ENCODE results near the gene NHS.

DNA sequence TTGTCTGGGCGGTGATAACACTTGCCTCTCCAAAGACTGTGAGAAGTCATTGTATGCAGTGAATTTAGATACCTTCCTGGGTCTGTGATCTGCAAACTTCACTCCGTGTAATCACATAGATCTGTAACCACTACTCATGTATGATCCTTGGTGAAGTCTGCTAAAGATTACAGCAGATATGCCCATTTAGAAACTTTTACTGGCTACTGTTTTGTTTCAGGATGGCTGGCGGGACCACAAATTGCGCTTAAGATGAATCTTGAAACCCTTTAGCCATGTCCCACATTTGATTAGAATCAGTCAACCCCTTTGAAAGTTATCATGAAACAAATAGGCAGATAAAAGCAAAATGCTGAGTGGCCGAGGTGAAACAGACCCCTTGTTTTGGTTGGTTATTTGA, 235.8 kb downstream of the NHS start:
- TF ChIP-seq ZNF230 (CRISPR knock-in tag; IDR thresholded peaks at IDR 0.05) (no peak), REXO4 (CRISPR knock-in tag; IDR thresholded peaks at IDR 0.05; ENCODE audit: borderline replicate concordance) (no peak), NR2C2 (CRISPR knock-in tag; IDR thresholded peaks at IDR 0.05; ENCODE audit: borderline replicate concordance) (no peak), EP300 (IDR thresholded peaks at IDR 0.05; ENCODE audit: low read depth in 2 of 2, low read length in 2 of 2) (no peak), EP300 (CRISPR knock-in tag; IDR thresholded peaks at IDR 0.05; ENCODE audit: borderline replicate concordance) (no peak), JUNB (CRISPR knock-in tag; IDR thresholded peaks at IDR 0.05; ENCODE audit: borderline replicate concordance) (no peak), ZNF124 (CRISPR knock-in tag; IDR thresholded peaks at IDR 0.05) (no peak), ATRX (CRISPR knock-in tag; IDR thresholded peaks at IDR 0.05; ENCODE audit: borderline replicate concordance) (no peak), KDM1A (CRISPR knock-in tag; IDR thresholded peaks at IDR 0.05) (no peak), TSC22D2 (CRISPR knock-in tag; IDR thresholded peaks at IDR 0.05; ENCODE audit: borderline replicate concordance) (no peak)
- TF ChIP-seq, protein P1, sequence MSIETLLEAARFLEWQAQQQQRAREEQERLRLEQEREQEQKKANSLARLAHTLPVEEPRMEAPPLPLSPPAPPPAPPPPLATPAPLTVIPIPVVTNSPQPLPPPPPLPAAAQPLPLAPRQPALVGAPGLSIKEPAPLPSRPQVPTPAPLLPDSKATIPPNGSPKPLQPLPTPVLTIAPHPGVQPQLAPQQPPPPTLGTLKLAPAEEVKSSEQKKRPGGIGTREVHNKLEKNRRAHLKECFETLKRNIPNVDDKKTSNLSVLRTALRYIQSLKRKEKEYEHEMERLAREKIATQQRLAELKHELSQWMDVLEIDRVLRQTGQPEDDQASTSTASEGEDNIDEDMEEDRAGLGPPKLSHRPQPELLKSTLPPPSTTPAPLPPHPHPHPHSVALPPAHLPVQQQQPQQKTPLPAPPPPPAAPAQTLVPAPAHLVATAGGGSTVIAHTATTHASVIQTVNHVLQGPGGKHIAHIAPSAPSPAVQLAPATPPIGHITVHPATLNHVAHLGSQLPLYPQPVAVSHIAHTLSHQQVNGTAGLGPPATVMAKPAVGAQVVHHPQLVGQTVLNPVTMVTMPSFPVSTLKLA (IDR thresholded peaks at IDR 0.05) = no peak
- TF ChIP-seq, protein P2, sequence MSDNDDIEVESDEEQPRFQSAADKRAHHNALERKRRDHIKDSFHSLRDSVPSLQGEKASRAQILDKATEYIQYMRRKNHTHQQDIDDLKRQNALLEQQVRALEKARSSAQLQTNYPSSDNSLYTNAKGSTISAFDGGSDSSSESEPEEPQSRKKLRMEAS (IDR thresholded peaks at IDR 0.05) = no peak
- TF ChIP-seq, protein P3, sequence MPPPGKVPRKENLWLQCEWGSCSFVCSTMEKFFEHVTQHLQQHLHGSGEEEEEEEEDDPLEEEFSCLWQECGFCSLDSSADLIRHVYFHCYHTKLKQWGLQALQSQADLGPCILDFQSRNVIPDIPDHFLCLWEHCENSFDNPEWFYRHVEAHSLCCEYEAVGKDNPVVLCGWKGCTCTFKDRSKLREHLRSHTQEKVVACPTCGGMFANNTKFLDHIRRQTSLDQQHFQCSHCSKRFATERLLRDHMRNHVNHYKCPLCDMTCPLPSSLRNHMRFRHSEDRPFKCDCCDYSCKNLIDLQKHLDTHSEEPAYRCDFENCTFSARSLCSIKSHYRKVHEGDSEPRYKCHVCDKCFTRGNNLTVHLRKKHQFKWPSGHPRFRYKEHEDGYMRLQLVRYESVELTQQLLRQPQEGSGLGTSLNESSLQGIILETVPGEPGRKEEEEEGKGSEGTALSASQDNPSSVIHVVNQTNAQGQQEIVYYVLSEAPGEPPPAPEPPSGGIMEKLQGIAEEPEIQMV (CRISPR knock-in tag; IDR thresholded peaks at IDR 0.05; ENCODE audit: low read depth) = no peak
